A549 (cell line): ENCODE measurements around the gene CTBP2.

Source experiments
- CHD2 ChIP-seq: fragments of 150-350 bp; IDR thresholded peaks from 2 replicates; pipeline ENCODE4 v1.6.1; 2014; ENCODE audit warnings: low read length; ENCODE audit not compliant: partially characterized antibody
- REST ChIP-seq: fragments of 200-600 bp; sonication (generic); IDR thresholded peaks from 2 replicates; pipeline ENCODE4 v1.6.1; 2016; ENCODE audit warnings: antibody characterized with exemption, mild to moderate bottlenecking, moderate library complexity
- RFX5 ChIP-seq: fragments of 450-650 bp; IDR thresholded peaks from 2 replicates; pipeline ENCODE4 v1.7.1; 2014; ENCODE audit warnings: antibody characterized with exemption, mild to moderate bottlenecking, moderate library complexity
- USF2 ChIP-seq: fragments of 450-650 bp; IDR thresholded peaks from 2 replicates; pipeline ENCODE4 v1.6.1; 2014; ENCODE audit warnings: antibody characterized with exemption
- TF ChIP-seq, protein P1 (sequence below): fragments of >200 bp; sonication (Bioruptor Twin); formaldehyde crosslinking; IDR thresholded peaks from 3 replicates; pipeline ENCODE4 v1.5.1; 2016

DNA sequence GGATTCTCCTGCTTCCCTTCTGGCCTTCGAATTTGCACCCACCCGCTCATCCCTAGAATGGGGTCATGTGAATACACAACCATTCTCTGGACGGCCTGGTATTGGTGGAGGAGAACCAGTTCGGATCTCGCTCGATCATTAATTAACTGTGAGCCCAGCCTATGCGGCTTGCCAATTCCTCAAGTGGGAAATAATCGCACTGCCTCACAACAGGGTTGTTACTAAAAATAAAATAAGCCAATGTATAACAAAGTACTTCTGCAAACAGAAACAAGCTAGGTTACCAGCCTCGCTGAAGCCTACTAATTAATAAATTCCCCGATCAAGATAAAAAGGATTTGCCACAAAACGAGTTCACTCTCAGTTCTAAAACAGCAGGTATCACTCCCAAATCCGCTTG lies 16.2 kb downstream of the CTBP2 start:
- TF ChIP-seq REST (no peak), RFX5 (no peak), CHD2 (no peak), USF2 (no peak)
- TF ChIP-seq, protein P1, sequence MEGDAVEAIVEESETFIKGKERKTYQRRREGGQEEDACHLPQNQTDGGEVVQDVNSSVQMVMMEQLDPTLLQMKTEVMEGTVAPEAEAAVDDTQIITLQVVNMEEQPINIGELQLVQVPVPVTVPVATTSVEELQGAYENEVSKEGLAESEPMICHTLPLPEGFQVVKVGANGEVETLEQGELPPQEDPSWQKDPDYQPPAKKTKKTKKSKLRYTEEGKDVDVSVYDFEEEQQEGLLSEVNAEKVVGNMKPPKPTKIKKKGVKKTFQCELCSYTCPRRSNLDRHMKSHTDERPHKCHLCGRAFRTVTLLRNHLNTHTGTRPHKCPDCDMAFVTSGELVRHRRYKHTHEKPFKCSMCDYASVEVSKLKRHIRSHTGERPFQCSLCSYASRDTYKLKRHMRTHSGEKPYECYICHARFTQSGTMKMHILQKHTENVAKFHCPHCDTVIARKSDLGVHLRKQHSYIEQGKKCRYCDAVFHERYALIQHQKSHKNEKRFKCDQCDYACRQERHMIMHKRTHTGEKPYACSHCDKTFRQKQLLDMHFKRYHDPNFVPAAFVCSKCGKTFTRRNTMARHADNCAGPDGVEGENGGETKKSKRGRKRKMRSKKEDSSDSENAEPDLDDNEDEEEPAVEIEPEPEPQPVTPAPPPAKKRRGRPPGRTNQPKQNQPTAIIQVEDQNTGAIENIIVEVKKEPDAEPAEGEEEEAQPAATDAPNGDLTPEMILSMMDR: no peak
